H1 (cell line): Measurements from ENCODE around the gene MYLK3. TPM values are rescaled to one million over a fixed set of nuclear protein-coding genes. Genes with fewer than 3 reads are reported as not detected.

Experiments
- CTCF ChIA-PET: fragments of 300-600 bp; sonication (Branson Sonifier 250); formaldehyde crosslinking; loops from one replicate; lab custom pipeline; 2021; ENCODE audit not compliant: partially characterized antibody; lab: Charles Lee
- POLR2A ChIA-PET: fragments of 300-600 bp; sonication (Branson Sonifier 250); formaldehyde crosslinking; loops from one replicate; lab custom pipeline; 2021; ENCODE audit warnings: inconsistent platforms; ENCODE audit not compliant: partially characterized antibody; lab: Charles Lee
- DNase-seq, 2 experiments: peaks; one replicate each; pipeline versions ENCODE4 v3.0.0 to v3.0.0-alpha.2; 2010 to 2022; ENCODE audit warnings: low spot score in 2 of 2, low read depth in 1 of 2, mixed read lengths in 1 of 2
- FAIRE-seq: peaks from 2 replicates; lab custom pipeline; 2011; peaks lifted over from hg19 to GRCh38; lab: Jason Lieb, UNC
- H2AFZ ChIP-seq: 2 replicates; pipeline ENCODE4 v1.8.1; 2012; ENCODE audit warnings: low read length, inconsistent platforms
- H2AK5ac ChIP-seq: 2 replicates; pipeline ENCODE4 v1.6.1; 2013; ENCODE audit warnings: low read depth, low read length
- H2BK120ac ChIP-seq: replicated peaks from 2 replicates; pipeline ENCODE3; 2013; ENCODE audit warnings: low read depth, low read length, inconsistent platforms
- H2BK12ac ChIP-seq: 2 replicates; pipeline ENCODE4 v1.6.1; 2013; ENCODE audit warnings: low read depth, low read length
- H2BK15ac ChIP-seq: 2 replicates; pipeline ENCODE4 v1.6.1; 2013; ENCODE audit warnings: low read length
- H2BK20ac ChIP-seq: 2 replicates; pipeline ENCODE4 v1.6.1; 2013; ENCODE audit warnings: low read length
- H2BK5ac ChIP-seq: 2 replicates; pipeline ENCODE4 v1.6.1; 2013; ENCODE audit warnings: low read depth, low read length
- H3K14ac ChIP-seq: 2 replicates; pipeline ENCODE4 v1.6.1; 2013; ENCODE audit warnings: inconsistent platforms; ENCODE audit not compliant: insufficient read length
- H3K18ac ChIP-seq: 2 replicates; pipeline ENCODE4 v1.6.1; 2013; ENCODE audit warnings: low read length; ENCODE audit errors: extremely low read depth
- H3K23ac ChIP-seq: 2 replicates; pipeline ENCODE4 v1.6.1; 2013; ENCODE audit warnings: inconsistent platforms; ENCODE audit not compliant: insufficient read length
- H3K23me2 ChIP-seq: 2 replicates; pipeline ENCODE4 v1.6.1; 2013; ENCODE audit warnings: low read depth, low read length
- H3K27ac ChIP-seq: 2 replicates; pipeline ENCODE4 v1.6.1; 2011; ENCODE audit warnings: low read depth, low read length, inconsistent platforms
- H3K27me3 ChIP-seq, 4 experiments: replicated peaks in 1 of 4; 1 replicate in 1 of 4; 2 replicates in 3 of 4; pipeline versions ENCODE4 v1.6.1 to v1.8.1; 2011 to 2013; ENCODE audit warnings: low read length in 3 of 4, mild to moderate bottlenecking in 3 of 4, inconsistent platforms in 2 of 4, mixed read lengths in 2 of 4, moderate library complexity in 1 of 4; ENCODE audit not compliant: control insufficient read depth in 3 of 4, insufficient read depth in 3 of 4; ENCODE audit errors: extremely low read depth in 1 of 4
- H3K36me3 ChIP-seq, 4 experiments: 2 replicates each; pipeline versions ENCODE4 v1.6.1 to v1.8.1; 2011 to 2013; ENCODE audit warnings: mild to moderate bottlenecking in 4 of 4, low read length in 3 of 4, moderate library complexity in 2 of 4, control low read depth in 1 of 4, inconsistent platforms in 1 of 4; ENCODE audit not compliant: insufficient read depth in 4 of 4, control insufficient read depth in 2 of 4
- H3K4ac ChIP-seq: replicated peaks from 2 replicates; pipeline ENCODE3; 2013; ENCODE audit warnings: low read length, low read depth, mixed read lengths, inconsistent platforms; ENCODE audit not compliant: insufficient read length
- H3K4me1 ChIP-seq, 4 experiments: replicated peaks in 1 of 4; 1 replicate in 1 of 4; 2 replicates in 3 of 4; pipeline versions ENCODE4 v1.6.1 to v1.8.1; 2011 to 2013; ENCODE audit warnings: low read length in 3 of 4, inconsistent platforms in 2 of 4, mixed read lengths in 1 of 4; ENCODE audit not compliant: insufficient read depth in 4 of 4, control insufficient read depth in 3 of 4
- H3K4me2 ChIP-seq, 2 experiments: 2 replicates each; pipeline versions ENCODE4 v1.6.1 to v1.8.1; 2011 to 2013; ENCODE audit warnings: low read depth in 2 of 2, low read length in 2 of 2, control low read depth in 1 of 2, inconsistent platforms in 1 of 2, mild to moderate bottlenecking in 1 of 2; ENCODE audit not compliant: insufficient read depth in 1 of 2
- H3K4me3 ChIP-seq, 4 experiments: fragments of 200-600, 300-600 bp in 1 of 4; sonication (generic), shearing (Covaris generic), sonication (Bioruptor Twin) in 1 of 4; 2 replicates each; pipeline versions ENCODE4 v1.5.1 to v1.8.1; 2011 to 2016; ENCODE audit warnings: low read length in 4 of 4, low read depth in 3 of 4, control low read depth in 2 of 4, inconsistent platforms in 2 of 4, mild to moderate bottlenecking in 2 of 4, mixed read lengths in 1 of 4, moderate library complexity in 1 of 4; ENCODE audit not compliant: insufficient read depth in 2 of 4; ENCODE audit errors: extremely low read depth in 1 of 4
- H3K56ac ChIP-seq: replicated peaks from 2 replicates; pipeline ENCODE3; 2013; ENCODE audit warnings: low read depth, mild to moderate bottlenecking, mixed read lengths, low read length, inconsistent platforms; ENCODE audit not compliant: insufficient read length
- H3K79me1 ChIP-seq: 2 replicates; pipeline ENCODE4 v1.6.1; 2013; ENCODE audit warnings: low read depth, low read length, control low read depth
- H3K79me2 ChIP-seq, 2 experiments: 2 replicates each; pipeline versions ENCODE4 v1.6.1 to v1.8.1; 2012 to 2013; ENCODE audit warnings: low read length in 2 of 2, mild to moderate bottlenecking in 2 of 2, inconsistent platforms in 1 of 2; ENCODE audit not compliant: insufficient read depth in 2 of 2, control insufficient read depth in 1 of 2
- H3K9ac ChIP-seq, 4 experiments: replicated peaks in 1 of 4; 1 replicate in 1 of 4; 2 replicates in 3 of 4; pipeline versions ENCODE4 v1.6.1 to v1.8.1; 2011 to 2013; ENCODE audit warnings: low read depth in 3 of 4, low read length in 3 of 4, control low read depth in 2 of 4, mild to moderate bottlenecking in 2 of 4, moderate library complexity in 2 of 4, inconsistent platforms in 1 of 4; ENCODE audit errors: extremely low read depth in 1 of 4
- H3K9me3 ChIP-seq, 2 experiments: 2 replicates each; pipeline versions ENCODE4 v1.6.1 to v1.8.1; 2012 to 2013; ENCODE audit warnings: mild to moderate bottlenecking in 2 of 2, moderate library complexity in 2 of 2, control low read depth in 1 of 2, inconsistent platforms in 1 of 2, low read depth in 1 of 2, low read length in 1 of 2, mixed read lengths in 1 of 2; ENCODE audit not compliant: insufficient read depth in 2 of 2
- H4K20me1 ChIP-seq, 2 experiments: replicated peaks in 1 of 2; 2 replicates each; pipeline versions ENCODE3 to v1.8.1; 2011 to 2013; ENCODE audit warnings: inconsistent platforms in 2 of 2, low read length in 2 of 2, mild to moderate bottlenecking in 1 of 2; ENCODE audit not compliant: insufficient read depth in 2 of 2, control insufficient read depth in 1 of 2
- H4K5ac ChIP-seq: 2 replicates; pipeline ENCODE4 v1.6.1; 2013; ENCODE audit warnings: low read length, low read depth, mixed read lengths, inconsistent platforms; ENCODE audit not compliant: insufficient read length
- H4K8ac ChIP-seq: 2 replicates; pipeline ENCODE4 v1.8.0; 2013; ENCODE audit warnings: mild to moderate bottlenecking, moderate library complexity, low read length, inconsistent platforms; ENCODE audit not compliant: insufficient read depth; ENCODE audit errors: extremely low read depth
- H4K91ac ChIP-seq: replicated peaks from 2 replicates; pipeline ENCODE3; 2013; ENCODE audit warnings: low read length, mixed read lengths, inconsistent platforms; ENCODE audit not compliant: insufficient read length
- GTF2F1 ChIP-seq: IDR thresholded peaks from 2 replicates; pipeline ENCODE4 v1.6.1; 2012; ENCODE audit warnings: low read depth, low read length, improper control_type of control experiment, borderline replicate concordance
- RXRA ChIP-seq: IDR thresholded peaks from 2 replicates; pipeline ENCODE4 v1.6.1; 2011; ENCODE audit warnings: low read depth, mild to moderate bottlenecking, low read length, moderate library complexity; ENCODE audit not compliant: insufficient read depth
- WGBS, 2 experiments: shearing (Covaris generic) in 1 of 2; methylation state at CpG; one replicate each; pipeline versions ENCODE4 v1.1.6 to v1.1.7; 2013 to 2015; ENCODE audit warnings: low lambda C conversion rate in 2 of 2, mixed read lengths in 2 of 2, inconsistent platforms in 1 of 2, low coverage in 1 of 2, missing lambda C conversion rate in 1 of 2; ENCODE audit not compliant: insufficient replicate concordance in 2 of 2, insufficient coverage in 1 of 2, insufficient read length in 1 of 2; ENCODE audit errors: extremely low coverage in 1 of 2, missing lambda C conversion rate in 1 of 2; 5-methylcytosine and 5-hydroxymethylcytosine counted together
- polyA plus RNA-seq, 7 experiments: library from polyadenylated mRNA; depleted of rRNA in 3 of 7; stranded (reverse) in 5 of 7; unstranded in 2 of 7; fragments of >200 nt in 5 of 7; fragments of 200-250 nt in 2 of 7; gene quantifications; 1 replicate in 5 of 7; 2 replicates in 1 of 7; 4 replicates in 1 of 7; pipeline versions ENCODE4 v1.2.1 to v1.2.3, GENCODE V29; 2011 to 2013; ENCODE audit warnings: missing spikeins in 2 of 7, mixed read lengths in 2 of 7
- total RNA-seq: library from RNA; stranded (reverse); fragmentation: NEBNext Ultra II Directional; extraction: Animal tissue kit (Norgen Biotek cat#: 25700); gene quantifications from 2 replicates; pipeline ENCODE4 v1.2.1, GENCODE V29; 2021

The MYLK3 gene
- total and polyA plus RNA-seq, 2 of the 8 experiments (the other 6 are each of a cell fraction or from before 2014, with no cell fraction given): 0.14 to 0.35 TPM

DNA sequence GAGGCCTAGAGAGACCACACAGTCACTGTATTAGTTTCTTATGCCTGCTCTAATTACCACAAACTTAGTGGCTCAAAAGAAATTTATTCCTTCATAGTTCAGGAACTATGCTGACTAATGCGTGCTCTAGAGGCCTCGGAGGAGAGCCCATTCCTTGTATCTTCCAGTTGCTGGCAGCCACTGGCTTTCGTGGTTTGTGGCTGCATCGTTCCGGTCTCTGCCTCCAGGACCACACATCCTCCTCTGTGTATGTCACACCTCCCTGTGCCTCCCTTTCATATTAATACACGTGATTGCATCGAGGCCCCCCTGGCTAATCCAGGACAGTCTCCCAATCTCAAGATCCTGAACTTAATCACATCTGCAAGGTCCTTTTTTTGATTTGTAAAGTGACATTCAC lies 16.9 kb upstream of the MYLK3 start:
- no peak overlapping the region for H2BK5ac ChIP-seq
- no peak overlapping the region for H4K91ac ChIP-seq
- no peak overlapping the region for H3K4ac ChIP-seq
- no peak overlapping the region for H2BK120ac ChIP-seq
- H3K4me1 ChIP-seq: no peaks in the 10 kb centered on the region
- H2BK20ac ChIP-seq: no peak overlapping the region
- H3K9me3 ChIP-seq: no peaks in the 10 kb centered on the region
- H3K56ac ChIP-seq: no peak overlapping the region
- H3K4me2 ChIP-seq: no peak overlapping the region
- ChIA-PET POLR2A (no interaction called here), CTCF (no interaction called here)
- H3K79me1 ChIP-seq: no peaks in the 10 kb centered on the region
- H3K36me3 ChIP-seq: no peaks in the 10 kb centered on the region
- no peaks in the 10 kb centered on the region for H3K23me2 ChIP-seq
- H3K4me3 ChIP-seq: no peak overlapping the region
- H2BK15ac ChIP-seq: no peak overlapping the region
- H3K27me3 ChIP-seq: 0 out of 7 replicates have a peak, but pooled peaks cover 0 to under 1% (median 0%) of the 10 kb centered on the region in 4 experiments
- H4K8ac ChIP-seq: no peak overlapping the region
- no peak overlapping the region for H2BK12ac ChIP-seq
- no peak overlapping the region for H2AFZ ChIP-seq
- H2AK5ac ChIP-seq: no peak overlapping the region
- H4K5ac ChIP-seq: no peak overlapping the region
- no peaks in the 10 kb centered on the region for H3K79me2 ChIP-seq
- no peak overlapping the region for H3K14ac ChIP-seq
- H4K20me1 ChIP-seq: no peaks in the 10 kb centered on the region
- DNase-seq (no peak), FAIRE-seq (no peak)
- 92% methylated on average over 7 of the region's 7 CpGs; no CpG with 5 or more reads in 1 of the 2 experiments for WGBS, 2 experiments
- H3K27ac ChIP-seq: no peak overlapping the region
- H3K18ac ChIP-seq: no peak overlapping the region
- H3K9ac ChIP-seq: no peak overlapping the region
- H3K23ac ChIP-seq: no peak overlapping the region
- TF ChIP-seq GTF2F1: no peak
- no peak for TF ChIP-seq RXRA
